DMS153 treated with DMSO at 0.1 percent for 48 hours (cell line): ENCODE measurements around the gene BTAF1.

ENCODE experiments used
- DNase-seq: peaks from one replicate; lab custom pipeline; 2025; ENCODE audit not compliant: unreplicated experiment; lab: John Stamatoyannopoulos, UW

BTAF1 gene

DNA sequence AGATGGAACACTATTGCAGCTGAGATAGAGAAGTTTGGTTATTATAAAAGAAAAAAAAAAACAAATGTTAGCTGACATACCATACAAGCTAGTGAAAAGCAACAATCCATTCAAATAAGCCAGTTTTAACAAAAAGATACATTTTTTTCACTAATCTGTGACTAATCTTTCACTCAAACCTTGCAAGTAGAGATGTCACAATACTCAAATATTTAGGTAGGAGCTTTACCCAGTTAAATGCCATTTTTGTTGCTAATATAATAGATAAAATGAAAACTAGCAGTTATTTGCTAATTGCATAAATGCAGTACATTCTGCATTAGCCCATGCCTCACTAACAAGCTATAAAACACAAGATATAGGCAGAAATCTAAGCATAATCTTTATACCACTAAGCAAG, 123.6 kb downstream of the BTAF1 start:
- no peak for DNase-seq

DNA sequence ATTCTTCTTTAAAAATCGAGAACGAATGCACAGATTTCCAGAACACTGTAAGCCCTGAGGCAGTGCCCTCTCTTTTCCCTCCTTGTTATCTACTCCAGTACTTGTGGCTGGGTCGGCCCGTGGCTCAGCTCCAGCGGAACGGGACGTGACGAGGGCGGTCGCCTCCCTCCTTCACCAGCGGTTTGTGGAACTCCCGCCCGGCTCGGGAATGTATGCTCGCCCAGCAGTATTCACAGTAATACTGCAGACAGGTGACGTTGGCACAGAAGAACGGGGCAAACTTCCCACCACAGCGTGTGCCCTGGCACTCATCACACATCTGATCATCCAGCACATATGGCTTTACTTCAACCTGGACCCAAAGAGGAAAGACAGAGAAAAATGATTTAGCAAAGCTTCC, 128.5 kb downstream of the BTAF1 start:
- DNase-seq = no peak

DNA sequence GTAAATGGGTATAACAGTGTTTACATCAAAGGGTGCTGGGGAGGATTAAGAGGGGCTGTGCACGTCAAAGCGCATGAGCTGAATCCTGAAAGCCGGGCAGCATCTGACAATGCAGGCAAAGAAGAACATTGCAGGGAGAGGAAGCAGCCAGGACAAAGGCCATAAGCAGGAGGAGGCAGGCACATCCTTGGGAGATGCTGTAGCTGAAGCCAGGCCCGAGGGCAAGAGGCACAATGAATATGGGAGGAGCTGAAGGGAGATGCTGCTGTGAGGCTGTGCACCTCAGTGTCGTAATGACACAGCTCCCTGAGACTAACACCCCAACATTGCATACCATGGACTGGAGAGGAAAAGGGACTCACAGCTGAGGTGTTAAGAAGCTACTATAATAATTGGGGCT, 129.2 kb downstream of the BTAF1 start:
- no peak for DNase-seq

DNA sequence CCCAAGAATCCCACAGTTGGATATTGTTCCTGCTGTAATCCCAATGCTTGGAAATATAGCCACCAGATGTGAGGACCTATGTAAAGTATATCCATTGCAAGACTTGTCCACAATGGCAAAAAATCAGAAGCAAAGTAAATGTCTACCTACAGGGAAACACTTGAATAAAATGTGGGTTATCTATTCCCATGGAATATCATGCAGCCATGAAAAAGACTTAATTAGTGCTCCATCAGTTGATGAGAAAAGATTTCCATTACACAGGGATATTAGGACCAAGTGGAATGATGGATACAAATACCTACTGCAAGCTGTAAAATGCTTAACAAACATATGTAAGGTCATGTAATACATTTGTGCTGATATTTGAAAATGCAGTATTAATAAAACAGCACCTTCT, 131.2 kb downstream of the BTAF1 start:
- DNase-seq = no peak

DNA sequence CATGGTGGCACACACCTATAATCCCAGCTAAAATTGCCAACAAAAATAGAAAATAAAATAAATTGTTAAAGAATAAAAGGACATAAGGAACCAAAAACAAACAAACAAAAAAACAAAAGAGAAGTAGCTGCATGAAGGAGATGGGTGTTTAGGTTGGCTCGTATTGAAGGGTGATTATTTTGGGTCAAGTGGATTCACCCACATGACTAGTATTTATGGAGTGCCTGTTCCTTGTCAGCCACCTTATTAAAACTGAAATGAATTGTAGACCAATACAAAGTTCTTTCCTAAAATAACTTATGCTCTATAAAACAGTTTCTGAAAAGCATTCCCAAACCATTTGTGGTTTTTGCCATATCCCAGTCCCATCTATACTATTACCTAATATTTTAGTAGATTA, 138.7 kb downstream of the BTAF1 start:
- no peak for DNase-seq

DNA sequence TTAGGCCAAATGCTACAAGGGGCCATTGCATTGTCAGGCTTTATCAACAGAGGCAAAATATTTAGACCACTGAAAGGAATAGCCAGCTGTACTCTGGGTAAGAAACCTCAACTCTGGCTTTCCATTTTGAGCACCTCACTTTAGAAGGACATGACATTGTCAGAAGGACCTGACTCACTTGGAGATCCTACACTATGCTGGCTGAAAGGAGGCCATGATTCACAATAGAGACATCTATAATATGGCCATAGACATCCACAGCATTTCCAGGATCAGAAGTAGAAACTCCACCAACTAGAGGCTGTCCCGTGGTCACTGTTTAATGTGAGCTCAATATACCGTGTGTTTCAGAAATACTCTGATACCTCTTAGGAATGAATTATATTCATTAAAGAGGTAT, 140.9 kb downstream of the BTAF1 start:
- DNase-seq = no peak

DNA sequence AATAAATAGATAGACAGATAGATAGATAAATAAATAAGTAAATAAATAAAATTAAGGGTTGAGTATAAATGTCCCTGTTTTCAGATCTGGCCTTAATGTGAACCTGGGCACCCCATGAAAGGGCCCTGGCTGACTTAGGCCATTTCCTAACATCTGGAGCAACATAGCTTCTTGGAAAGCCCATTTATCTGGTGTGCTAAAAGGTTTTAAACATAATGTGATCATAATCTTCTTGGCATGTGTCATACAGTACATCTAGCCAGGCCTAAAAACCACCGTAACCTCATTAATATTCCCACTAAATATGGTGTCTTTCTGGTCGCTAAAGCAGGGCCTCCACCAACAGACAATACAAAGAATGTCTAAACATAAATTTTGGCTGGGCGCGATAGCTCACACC, 142.8 kb downstream of the BTAF1 start:
- no peak for DNase-seq

DNA sequence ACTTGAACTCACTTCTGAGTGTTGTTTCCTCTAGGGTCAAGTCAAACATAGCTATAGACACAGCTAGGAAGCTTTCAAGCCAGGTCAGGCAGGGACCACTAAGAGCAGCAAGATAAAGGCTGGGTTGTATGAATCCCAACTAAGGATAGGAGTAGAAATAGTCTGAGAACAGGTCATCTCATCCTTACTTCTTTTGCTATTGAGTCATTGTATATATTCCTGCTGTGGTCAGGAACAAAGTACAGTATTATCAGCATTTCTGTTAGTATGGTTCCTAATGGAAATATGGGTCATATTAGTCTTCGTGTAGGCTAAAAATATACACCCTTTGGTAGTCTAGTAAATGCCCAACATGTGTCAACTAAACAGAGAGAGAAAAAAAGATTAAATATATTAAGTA, 145.3 kb downstream of the BTAF1 start:
- DNase-seq = no peak

DNA sequence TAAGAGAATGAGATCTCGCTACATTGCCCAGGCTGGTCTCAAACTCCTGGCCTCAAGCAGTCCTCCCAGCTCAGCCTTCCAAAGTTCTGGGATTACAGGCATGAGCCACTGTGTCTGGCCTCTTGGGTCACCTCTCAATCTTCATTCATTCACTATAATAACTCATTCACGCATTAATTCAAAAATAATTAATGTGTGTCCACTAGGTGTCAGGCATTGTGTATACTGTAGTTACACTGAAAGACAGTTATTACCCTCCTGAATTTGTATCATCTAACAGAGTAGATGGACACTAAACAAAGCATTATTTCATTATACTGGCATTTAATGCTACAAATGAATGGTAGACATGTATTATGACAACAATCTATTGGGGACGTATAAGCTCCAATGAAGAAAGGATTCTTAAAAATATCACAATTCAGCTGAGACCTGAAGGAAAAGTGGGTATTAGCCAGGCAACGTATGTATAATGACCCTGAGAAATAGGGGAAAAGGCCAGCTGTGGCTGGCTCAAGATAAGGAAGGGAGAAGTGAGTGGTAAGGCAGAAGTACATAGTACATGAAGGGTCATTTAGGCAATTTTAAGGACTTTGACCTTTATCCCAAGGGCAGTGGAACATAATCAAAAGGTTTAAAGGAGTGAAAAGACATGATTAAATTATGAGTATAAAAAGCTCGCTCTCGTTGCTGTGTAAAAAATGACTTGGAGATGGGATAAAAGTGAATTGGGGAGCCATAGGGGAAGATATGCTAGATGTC, 150.7 kb downstream of the BTAF1 start:
- no peak for DNase-seq

DNA sequence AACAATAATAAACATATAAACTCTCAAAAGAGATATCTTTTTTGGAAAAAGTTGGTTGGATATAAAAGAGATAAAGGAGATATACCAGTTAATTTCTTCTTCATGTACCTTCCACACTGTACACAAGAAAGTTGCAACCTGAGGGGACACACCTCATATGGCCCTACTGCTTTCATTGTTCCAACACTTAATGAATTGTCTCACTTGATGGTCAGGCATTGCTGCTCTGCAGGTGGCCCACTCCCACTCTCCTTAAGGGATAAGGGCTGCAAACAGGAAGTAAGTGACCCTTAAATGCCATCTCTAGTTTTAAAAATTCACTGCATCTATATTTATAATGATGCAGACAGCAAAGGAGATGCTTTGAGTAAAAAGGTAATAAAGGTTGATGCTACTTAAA, 152.3 kb downstream of the BTAF1 start:
- DNase-seq = no peak

DNA sequence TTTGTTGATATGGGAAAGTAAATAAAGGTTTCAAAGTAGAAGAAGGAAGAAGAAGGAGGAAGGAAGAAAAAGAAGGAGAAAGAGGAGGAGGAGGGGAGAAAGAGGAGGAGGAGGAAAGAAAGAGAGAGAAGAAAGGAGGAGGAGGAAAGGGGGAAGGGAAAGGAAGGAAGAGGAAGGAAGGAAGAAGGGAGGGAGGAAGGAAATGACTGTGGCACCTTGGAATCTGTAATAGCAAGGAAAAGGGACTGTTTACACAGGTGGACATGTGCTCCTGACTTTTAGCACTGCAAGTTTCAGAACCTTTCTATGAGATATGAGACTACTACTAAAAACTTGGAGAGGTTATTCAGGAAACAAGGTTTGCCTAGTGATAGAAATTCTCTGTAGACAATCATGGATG, 153.2 kb downstream of the BTAF1 start:
- no peak for DNase-seq

DNA sequence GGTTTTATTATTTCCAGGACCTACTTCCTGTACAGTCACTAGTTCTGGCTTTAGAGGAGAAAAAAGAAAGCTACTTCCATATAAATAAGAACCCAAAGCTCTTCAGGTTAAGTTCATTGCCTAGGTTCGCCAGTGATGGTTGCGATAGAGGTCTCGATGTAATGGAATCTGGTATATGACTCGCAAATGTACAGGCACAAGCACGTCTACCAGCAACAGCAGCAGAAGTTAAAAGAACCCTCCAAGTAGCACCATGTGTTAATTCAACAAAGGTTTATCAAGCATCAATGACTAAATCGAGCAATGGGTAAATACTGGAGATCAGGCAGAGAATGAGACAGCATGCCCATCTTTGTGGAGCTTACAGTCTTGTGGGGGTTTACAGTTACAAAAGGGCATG, 155.4 kb downstream of the BTAF1 start:
- no peak for DNase-seq
